Measurements from ENCODE around the gene C3orf18.

- TF ChIP-seq POLR2A (IDR thresholded peaks at IDR 0.05; ENCODE audit: low read depth, low read length), result no peak
- no peak for TF ChIP-seq SPI1 (IDR thresholded peaks at IDR 0.05; ENCODE audit: low read depth, low read length)
- no peak for TF ChIP-seq POU2F2 (IDR thresholded peaks at IDR 0.05; ENCODE audit: low read depth, low read length)
- TF ChIP-seq TAF1 (IDR thresholded peaks at IDR 0.05; ENCODE audit: low read depth, low read length), result no peak
- no peak for TF ChIP-seq POLR2AphosphoS5 (IDR thresholded peaks at IDR 0.05; ENCODE audit: low read depth, low read length)
These were observed 32.7 kb downstream of the C3orf18 start for GRCh38 chr3:50534681-50535330.

Measured in GM12891 (cell line).